HepG2 (cell line): ENCODE data around the gene GRM4.

Source experiments
- ATF6 ChIP-seq: sonication (generic); formaldehyde crosslinking; conservative IDR thresholded peaks from 2 replicates; pipeline ENCODE4 v1.4.0; 2020; ENCODE audit warnings: missing genetic modification reagents
- BCL6 ChIP-seq: IDR thresholded peaks from 2 replicates; pipeline ENCODE4 v1.6.1; 2016; ENCODE audit warnings: missing genetic modification reagents, missing compliant biosample characterization
- CAMTA2 ChIP-seq: sonication (generic); formaldehyde crosslinking; IDR thresholded peaks from 2 replicates; pipeline ENCODE4 v1.4.0; 2020; ENCODE audit warnings: mild to moderate bottlenecking, missing genetic modification reagents, borderline replicate concordance
- CERS6 ChIP-seq: sonication (generic); formaldehyde crosslinking; IDR thresholded peaks from 2 replicates; pipeline ENCODE4 v1.5.0; 2020; ENCODE audit warnings: missing genetic modification reagents
- CTCF ChIP-seq: sonication (generic); formaldehyde crosslinking; IDR thresholded peaks from 2 replicates; pipeline ENCODE4 v1.5.0; 2020; ENCODE audit warnings: mild to moderate bottlenecking, missing genetic modification reagents, moderate library complexity
- JUNB ChIP-seq: sonication (generic); formaldehyde crosslinking; IDR thresholded peaks from 2 replicates; pipeline ENCODE4 v1.8.0; 2022; ENCODE audit warnings: missing genetic modification reagents, mild to moderate bottlenecking, borderline replicate concordance
- NFIC ChIP-seq: IDR thresholded peaks from 2 replicates; pipeline ENCODE4 v1.6.1; 2012; ENCODE audit warnings: mild to moderate bottlenecking, low read length, inconsistent platforms
- PHB2 ChIP-seq: fragments of 450-650 bp; IDR thresholded peaks from 2 replicates; pipeline ENCODE4 v1.6.1; 2018; ENCODE audit not compliant: partially characterized antibody
- TARDBP ChIP-seq: sonication (generic); formaldehyde crosslinking; IDR thresholded peaks from 2 replicates; pipeline ENCODE4 v1.8.0; 2022; ENCODE audit warnings: mild to moderate bottlenecking, missing genetic modification reagents
- ZKSCAN8 ChIP-seq: IDR thresholded peaks from 2 replicates; pipeline ENCODE4 v1.6.1; 2016; ENCODE audit warnings: borderline replicate concordance, missing genetic modification reagents, missing compliant biosample characterization
- ZNF282 ChIP-seq: fragments of 450-650 bp; IDR thresholded peaks from 2 replicates; pipeline ENCODE4 v1.6.1; 2018; ENCODE audit not compliant: partially characterized antibody
- ZNF776 ChIP-seq: sonication (generic); formaldehyde crosslinking; IDR thresholded peaks from 2 replicates; pipeline ENCODE4 v1.4.0; 2020; ENCODE audit warnings: mild to moderate bottlenecking, missing genetic modification reagents
- ZNF800 ChIP-seq: sonication (generic); formaldehyde crosslinking; IDR thresholded peaks from 2 replicates; pipeline ENCODE4 v1.4.0; 2020; ENCODE audit warnings: missing genetic modification reagents

GRCh38 chr6:34059914-34060313 is 86.0 kb downstream of the GRM4 start:
- TF ChIP-seq ZNF282 (no peak), ZNF800 (CRISPR knock-in tag) (no peak), NFIC (no peak), CERS6 (CRISPR knock-in tag) (no peak), PHB2 (no peak), ATF6 (CRISPR knock-in tag) (no peak), CAMTA2 (CRISPR knock-in tag) (no peak), ZNF776 (CRISPR knock-in tag) (no peak), BCL6 (CRISPR knock-in tag) (no peak), JUNB (CRISPR knock-in tag) (no peak), ZKSCAN8 (CRISPR knock-in tag) (no peak), CTCF (CRISPR knock-in tag) (no peak), TARDBP (CRISPR knock-in tag) (no peak)
